Inferior parietal cortex (tissue), 1 donor: ENCODE data around the gene POLR2I.
"Not testable (repeated sequence)": the region's sequence is repeated elsewhere in the genome, so short reads cannot be mapped to it uniquely, and the experiment has no call there.

ENCODE experiments used
- DNase-seq: peaks from one replicate; pipeline ENCODE4 v3.0.0-alpha.2; 2016; ENCODE audit errors: extremely low spot score

The POLR2I gene

DNA sequence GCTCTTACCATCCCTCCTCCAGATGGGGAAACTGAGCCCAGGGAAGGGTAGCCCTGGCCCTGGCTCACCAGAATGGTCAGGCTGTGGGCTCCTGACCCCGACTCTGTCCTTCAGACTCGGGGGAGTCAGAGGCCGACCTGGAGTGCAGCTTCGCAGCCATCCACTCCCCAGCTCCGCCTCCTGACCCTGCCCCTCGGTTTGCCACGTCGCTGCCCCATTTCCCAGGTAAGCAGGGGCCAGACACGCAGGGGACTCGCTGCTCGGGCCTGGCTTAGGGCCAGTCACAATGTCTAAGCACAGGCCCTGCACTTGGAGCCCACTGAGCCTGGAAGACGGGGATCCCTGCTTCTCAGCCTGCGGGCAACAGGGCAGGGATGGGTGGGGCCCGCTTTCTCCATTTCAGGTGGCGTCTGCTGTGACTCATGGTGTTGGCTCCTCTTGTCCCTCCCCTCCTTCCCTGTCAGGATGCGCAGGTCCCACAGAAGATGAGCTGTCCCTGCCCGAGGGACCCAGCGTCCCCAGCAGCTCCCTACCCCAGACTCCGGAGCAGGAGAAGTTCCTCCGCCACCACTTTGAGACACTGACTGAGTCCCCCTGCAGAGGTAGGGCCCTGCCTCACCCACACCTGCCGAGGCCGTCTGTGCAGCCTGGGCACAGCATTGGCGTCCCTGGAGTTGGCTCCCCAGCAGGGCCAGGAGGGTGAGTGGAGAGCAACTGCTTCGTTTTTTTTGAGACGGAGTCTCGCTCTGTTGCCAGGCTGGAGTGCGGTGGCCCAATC, 12.9 kb downstream of the POLR2I start:
- no peak for DNase-seq

DNA sequence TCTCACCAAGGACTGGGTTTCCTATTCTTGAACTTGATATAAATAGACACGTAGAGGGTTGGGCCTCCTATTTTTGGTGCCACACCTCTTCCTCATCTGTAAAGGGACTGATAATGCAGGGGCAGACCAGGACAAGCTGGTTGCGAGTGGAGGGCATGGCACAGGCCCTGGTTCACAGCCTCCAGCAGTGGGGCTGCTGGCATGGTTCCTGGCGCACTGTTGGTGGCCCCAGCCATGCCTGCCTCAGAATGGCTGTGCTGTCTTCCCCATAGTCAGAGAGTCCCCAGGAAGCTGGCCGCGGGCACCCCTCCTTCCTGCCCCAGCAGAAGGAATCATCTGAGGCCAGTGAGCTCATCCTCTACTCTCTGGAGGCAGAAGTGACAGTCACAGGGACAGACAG, 14.2 kb downstream of the POLR2I start:
- no peak for DNase-seq

- no peak for DNase-seq
These were observed 15.4 kb downstream of the POLR2I start for GRCh38 chr19:36099166-36099785.

DNA sequence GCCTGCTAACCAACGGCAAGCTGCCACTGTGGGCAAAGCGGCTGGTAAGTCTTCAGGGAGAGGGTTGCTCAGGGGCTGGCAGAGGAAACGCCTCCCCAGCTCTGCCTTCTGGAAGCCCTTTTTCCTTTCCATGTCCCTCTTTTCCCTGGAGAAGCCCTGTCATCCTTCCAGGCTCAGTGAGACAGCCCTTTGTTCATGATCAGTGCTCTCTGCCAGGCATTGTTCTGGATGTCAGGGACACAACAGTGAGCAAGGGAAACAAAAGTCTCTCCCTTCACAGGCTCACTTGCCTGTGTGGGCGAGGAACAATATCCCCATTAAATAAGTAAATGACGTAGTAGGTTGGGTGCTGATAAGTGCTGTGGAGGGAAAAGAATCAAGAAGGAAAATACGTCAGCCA, 17.6 kb downstream of the POLR2I start:
- DNase-seq = peak; percentile 87

- DNase-seq = no peak
These were observed 21.0 kb downstream of the POLR2I start for GRCh38 chr19:36093687-36094086.

DNA sequence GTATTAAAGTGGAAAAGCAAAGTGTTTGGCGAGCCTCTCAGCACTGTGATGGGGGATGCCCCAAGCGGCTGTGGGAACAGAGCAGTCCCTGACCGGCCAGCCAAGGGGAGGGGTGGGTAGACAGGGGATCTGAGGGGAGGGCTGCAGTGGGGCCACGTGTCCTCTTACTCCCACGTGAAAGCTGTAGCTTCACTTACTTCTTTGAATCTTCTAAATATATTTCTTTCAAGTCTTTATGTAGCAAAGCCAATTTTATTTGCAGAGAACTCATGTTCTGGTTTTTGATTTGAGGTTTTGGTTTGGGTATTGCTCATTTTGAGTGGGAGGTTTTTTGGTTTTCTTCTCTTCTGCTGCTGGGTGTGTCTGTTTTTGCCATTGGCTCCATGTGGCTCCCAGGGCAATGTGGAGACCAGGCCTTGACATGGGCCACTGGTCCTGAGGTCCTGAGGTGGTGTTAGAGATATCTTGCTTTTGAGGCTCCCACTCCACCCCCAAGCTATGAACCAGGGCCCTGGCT, 21.5 kb downstream of the POLR2I start:
- no peak for DNase-seq

GRCh38 chr19:36092566-36092965, 22.1 kb downstream of the POLR2I start:
- no peak for DNase-seq

DNA sequence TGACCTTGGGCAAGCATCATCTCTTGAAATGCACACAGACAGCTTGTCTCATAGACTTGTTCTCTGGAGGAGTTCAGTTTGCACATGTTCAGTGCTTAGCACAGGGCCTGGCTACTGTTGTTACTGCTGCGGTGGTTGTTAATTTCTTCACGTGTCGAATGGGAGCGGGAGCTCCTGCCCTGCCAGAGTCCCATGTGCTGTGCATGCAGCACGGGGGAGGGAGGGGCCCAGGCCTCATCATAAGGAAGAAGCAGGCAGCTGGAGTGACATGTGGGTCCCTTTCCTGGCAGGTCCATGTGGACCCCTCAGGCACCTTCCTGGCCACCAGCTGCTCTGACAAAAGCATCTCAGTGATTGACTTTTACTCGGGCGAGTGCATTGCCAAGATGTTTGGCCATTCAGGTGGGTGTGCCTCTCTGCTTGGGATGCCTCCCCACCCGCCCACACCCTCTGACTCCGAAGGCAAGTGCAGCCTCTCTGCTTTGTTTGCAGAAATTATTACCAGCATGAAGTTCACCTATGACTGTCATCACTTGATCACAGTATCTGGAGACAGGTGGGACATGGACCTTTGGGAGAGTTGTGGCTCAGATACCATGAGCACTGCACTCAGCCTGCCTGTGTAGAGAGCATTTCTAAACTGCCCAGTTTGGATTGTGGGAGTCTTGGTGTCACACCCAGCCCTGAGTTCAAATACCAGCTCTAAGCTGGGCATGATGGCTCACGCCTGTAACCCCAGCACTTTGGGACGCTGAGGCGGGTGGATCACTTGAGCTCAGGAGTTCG, 23.6 kb downstream of the POLR2I start:
- DNase-seq = no peak

- DNase-seq = no peak
These were observed 24.8 kb downstream of the POLR2I start for GRCh38 chr19:36089847-36090246.

DNA sequence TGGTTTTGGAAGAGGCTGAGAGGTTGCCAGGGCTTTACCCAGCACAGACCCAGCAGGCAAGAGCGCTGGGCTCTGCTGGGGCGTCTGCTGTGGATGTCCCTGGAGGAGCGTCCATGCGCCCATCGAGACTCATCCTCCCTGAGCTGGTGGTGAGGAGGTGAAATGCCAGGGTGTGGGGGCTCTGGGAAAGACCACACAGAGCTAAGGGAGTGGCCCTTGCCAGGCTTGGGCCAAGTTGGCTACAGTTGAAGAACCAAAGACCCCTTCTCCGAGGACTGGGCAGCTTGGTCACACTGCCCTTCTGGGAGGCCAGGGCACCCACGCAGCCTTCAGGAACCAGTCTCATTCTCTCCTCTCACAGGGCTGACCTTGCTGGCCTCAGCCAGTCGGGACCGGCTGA, 28.3 kb downstream of the POLR2I start:
- no peak for DNase-seq

GRCh38 chr19:36084231-36085009, 30.3 kb downstream of the POLR2I start:
- DNase-seq = no peak

- no peak for DNase-seq
These were observed 31.8 kb downstream of the POLR2I start for GRCh38 chr19:36082916-36083315.

- no peak for DNase-seq
These were observed 32.8 kb downstream of the POLR2I start for GRCh38 chr19:36081894-36082293.

- peak; percentile 83 for DNase-seq
These were observed 33.3 kb downstream of the POLR2I start for GRCh38 chr19:36081385-36081784.

DNA sequence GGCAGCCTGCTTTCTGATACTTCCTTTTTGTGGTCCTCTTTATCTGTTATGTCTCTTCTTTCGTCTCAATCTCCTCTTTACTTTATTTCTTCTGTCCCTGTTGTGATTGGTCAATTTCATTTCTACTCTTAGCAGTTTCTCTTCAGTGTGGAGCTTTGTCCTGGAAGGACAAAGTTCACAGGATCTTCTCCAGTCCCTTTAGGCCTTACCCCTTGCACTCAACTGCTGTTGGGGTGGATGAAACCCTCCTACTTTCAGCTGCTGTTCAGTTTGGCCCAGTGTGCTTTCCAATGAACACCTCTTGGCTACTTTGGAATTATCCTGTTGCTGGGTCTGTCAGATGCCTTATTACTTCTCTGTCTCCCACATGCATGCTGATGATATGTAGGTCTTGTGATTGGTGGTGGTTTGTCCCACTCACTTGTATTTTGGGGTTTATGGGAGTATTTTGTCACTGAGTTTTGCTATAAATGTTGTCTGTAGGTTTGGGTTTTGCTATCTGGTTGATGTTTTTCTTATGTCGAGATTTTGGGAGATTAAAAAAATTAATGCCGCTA, 35.2 kb downstream of the POLR2I start:
- DNase-seq = no peak

DNA sequence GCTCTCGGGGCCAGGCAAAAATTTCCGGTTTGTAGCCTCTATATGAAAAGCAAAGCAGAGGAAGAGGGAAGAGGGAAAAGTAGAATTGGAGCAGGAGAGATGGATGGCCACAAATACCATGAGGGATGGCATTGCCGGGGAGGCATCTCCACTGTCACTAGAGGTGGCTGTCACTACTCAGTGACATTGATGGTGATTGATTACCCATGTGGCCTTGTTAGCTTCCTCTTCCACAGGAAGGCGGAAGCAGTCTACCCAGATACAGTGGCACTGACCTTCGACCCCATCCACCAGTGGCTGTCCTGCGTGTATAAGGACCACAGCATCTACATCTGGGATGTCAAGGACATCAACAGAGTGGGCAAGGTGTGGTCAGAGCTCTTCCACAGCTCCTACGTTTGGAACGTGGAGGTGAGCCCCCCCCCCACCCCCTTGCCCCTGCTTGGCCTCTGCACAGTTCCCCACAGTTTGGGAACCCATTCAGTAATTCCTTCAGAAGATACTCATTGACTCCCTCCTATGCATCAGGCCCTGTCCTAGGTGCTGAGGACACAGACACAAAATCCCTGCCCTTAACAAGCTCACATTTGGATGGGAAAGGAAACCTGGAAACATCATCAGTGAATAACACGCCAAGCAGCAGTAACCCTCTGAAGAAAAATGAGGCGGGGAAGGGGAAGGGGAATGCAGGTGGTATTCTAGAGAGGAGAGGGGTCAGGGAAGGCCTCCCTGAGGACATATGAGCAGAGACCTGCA, 41.4 kb downstream of the POLR2I start:
- no peak for DNase-seq

DNA sequence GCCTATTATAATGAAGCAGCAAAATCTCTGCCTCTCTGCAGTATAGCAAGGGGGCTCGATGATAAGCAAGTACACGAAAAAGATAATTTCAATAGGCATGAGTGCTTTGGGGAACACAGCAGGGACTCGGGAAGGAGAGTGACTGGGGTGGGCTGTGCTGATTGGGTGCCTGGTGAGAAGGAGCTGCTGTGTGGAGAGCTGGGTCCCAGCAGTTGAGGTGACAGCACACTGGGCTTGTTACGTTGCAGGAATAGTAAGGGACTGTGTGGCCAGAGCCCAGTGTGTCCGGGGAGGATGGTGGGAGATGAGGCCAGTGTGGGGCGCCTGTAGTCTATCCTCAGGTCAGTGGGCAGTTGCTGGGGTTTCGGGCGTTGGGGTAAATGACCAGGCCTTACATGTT, 42.6 kb downstream of the POLR2I start:
- DNase-seq = no peak

DNA sequence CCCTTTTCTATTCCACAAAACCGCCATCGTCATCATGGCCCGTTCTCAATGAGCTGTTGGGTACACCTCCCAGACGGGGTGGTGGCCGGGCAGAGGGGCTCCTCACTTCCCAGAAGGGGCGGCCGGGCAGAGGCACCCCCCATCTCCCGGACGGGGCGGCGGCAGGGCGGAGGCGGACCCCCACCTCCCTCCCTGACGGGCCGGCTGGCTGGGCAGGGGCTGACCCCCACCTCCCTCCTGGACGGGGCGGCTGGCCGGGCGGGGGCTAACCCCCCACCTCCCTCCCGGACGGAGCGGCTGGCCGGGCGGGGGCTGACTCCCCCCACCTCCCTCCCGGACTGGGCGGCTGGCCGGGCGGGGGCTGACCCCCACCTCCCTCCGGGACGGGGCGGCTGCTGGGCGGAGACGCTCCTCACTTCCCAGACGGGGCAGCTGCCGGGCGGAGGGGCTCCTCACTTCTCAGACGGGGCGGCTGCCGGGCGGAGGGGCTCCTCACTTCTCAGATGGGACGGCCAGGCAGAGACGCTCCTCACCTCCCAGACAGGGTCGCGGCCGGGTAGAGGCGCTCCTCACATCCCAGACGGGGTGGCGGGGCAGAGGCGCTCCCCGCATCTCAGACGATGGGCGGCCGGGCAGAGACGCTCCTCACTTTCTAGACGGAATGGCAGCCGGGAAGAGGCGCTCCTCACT, 45.7 kb downstream of the POLR2I start:
- DNase-seq = not testable (repeated sequence)

DNA sequence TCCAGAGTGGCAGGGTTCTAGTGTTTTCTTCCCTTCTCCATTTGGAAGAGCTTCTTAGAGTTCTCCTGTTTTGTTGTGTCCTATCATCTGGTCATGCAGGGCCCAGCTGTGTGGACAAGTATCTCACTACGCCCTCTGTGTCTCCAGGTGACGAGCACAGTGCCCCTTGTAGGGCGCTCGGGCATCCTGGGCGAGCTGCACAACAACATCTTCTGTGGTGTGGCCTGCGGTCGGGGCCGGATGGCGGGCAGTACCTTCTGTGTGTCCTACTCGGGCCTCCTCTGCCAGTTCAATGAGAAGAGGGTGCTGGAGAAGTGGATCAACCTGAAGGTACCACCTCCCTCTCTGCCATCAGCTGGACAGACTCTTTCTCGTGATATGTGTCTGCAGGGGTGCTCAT, 47.0 kb downstream of the POLR2I start:
- DNase-seq = no peak

GRCh38 chr19:36064826-36065225, 49.8 kb downstream of the POLR2I start:
- no peak for DNase-seq
